IPS-NIHi7 (cell line): ENCODE results near the gene LMBRD2.
A peak's percentile ranks its signal among the peaks of the same experiment; 100 is the strongest.
"Not testable (repeated sequence)": the region's sequence is repeated elsewhere in the genome, so short reads cannot be mapped to it uniquely, and the experiment has no call there.

Experiments used
- DNase-seq: peaks from one replicate; pipeline ENCODE4 v3.0.0; 2012; ENCODE audit warnings: mixed read lengths; ENCODE audit errors: extremely low spot score

LMBRD2 gene

GRCh38 chr5:36151434-36152323 is at the start of gene LMBRD2, which contains the start of gene SKP2:
LMBRD2 (minus strand) TSS chr5:36151887; CDS start chr5:36143349, 8,538 bp downstream.
SKP2 (plus strand) TSS chr5:36152111; CDS start chr5:36152263, 152 bp downstream.
- peak; percentile 95 for DNase-seq

GRCh38 chr5:36200513-36200912 is 48.8 kb upstream of the LMBRD2 start:
- DNase-seq: no peak

- DNase-seq: no peak
Measured at GRCh38 chr5:36199620-36200019, 47.9 kb upstream of the LMBRD2 start.

- DNase-seq: not testable (repeated sequence)
Measured at GRCh38 chr5:36198783-36199182, 47.1 kb upstream of the LMBRD2 start.

- DNase-seq: no peak
Measured at GRCh38 chr5:36198281-36198680, 46.6 kb upstream of the LMBRD2 start.

GRCh38 chr5:36193746-36194145 is 42.1 kb upstream of the LMBRD2 start:
- no peak for DNase-seq

GRCh38 chr5:36184408-36184807 is 32.7 kb upstream of the LMBRD2 start:
- not testable (repeated sequence) for DNase-seq

- no peak for DNase-seq
Measured at GRCh38 chr5:36181774-36182173, 30.1 kb upstream of the LMBRD2 start.

GRCh38 chr5:36180556-36181350 is 29.1 kb upstream of the LMBRD2 start:
- DNase-seq: no peak

- DNase-seq: no peak
Measured at GRCh38 chr5:36179950-36180349, 28.3 kb upstream of the LMBRD2 start.

GRCh38 chr5:36178524-36178890 is 26.8 kb upstream of the LMBRD2 start:
- no peak for DNase-seq

- no peak for DNase-seq
Measured at GRCh38 chr5:36177715-36178523, 26.2 kb upstream of the LMBRD2 start.

- DNase-seq: no peak
Measured at GRCh38 chr5:36177154-36177553, 25.5 kb upstream of the LMBRD2 start.

GRCh38 chr5:36175043-36175442 is 23.4 kb upstream of the LMBRD2 start:
- no peak for DNase-seq

GRCh38 chr5:36174119-36174518 is 22.4 kb upstream of the LMBRD2 start:
- no peak for DNase-seq

- DNase-seq: no peak
Measured at GRCh38 chr5:36173426-36173825, 21.7 kb upstream of the LMBRD2 start.

GRCh38 chr5:36172599-36172998 is 20.9 kb upstream of the LMBRD2 start:
- DNase-seq: no peak

GRCh38 chr5:36170832-36171424 is 19.2 kb upstream of the LMBRD2 start:
- no peak for DNase-seq

- no peak for DNase-seq
Measured at GRCh38 chr5:36168737-36169136, 17.1 kb upstream of the LMBRD2 start.

GRCh38 chr5:36164461-36164860 is 12.8 kb upstream of the LMBRD2 start:
- no peak for DNase-seq

GRCh38 chr5:36162810-36163486 is 11.3 kb upstream of the LMBRD2 start:
- no peak for DNase-seq
